GM19324 (cell line): ENCODE data around the gene ULK4.

ENCODE experiments used
- ATAC-seq: cut with Tn5 transposase; IDR thresholded peaks from one replicate; pipeline ENCODE4 v1.9.1; 2021; ENCODE audit warnings: mild to moderate bottlenecking, moderate library complexity; ENCODE audit not compliant: unreplicated experiment, low FRiP score

The ULK4 gene

GRCh38 chr3:41519746-41520145 lies 442.2 kb downstream of the ULK4 start:
- ATAC-seq = no peak

GRCh38 chr3:41518626-41519025 lies 443.3 kb downstream of the ULK4 start:
- no peak for ATAC-seq

GRCh38 chr3:41508063-41508696 lies 453.7 kb downstream of the ULK4 start:
- no peak for ATAC-seq

GRCh38 chr3:41507336-41508062 lies 454.4 kb downstream of the ULK4 start:
- ATAC-seq = no peak

- no peak for ATAC-seq
These were observed 457.8 kb downstream of the ULK4 start for GRCh38 chr3:41503998-41504623.

- no peak for ATAC-seq
These were observed 459.4 kb downstream of the ULK4 start for GRCh38 chr3:41502481-41502880.

GRCh38 chr3:41502023-41502422 lies 459.9 kb downstream of the ULK4 start:
- no peak for ATAC-seq

- ATAC-seq = no peak
These were observed 463.1 kb downstream of the ULK4 start for GRCh38 chr3:41498847-41499246.

GRCh38 chr3:41490360-41490759 lies 471.5 kb downstream of the ULK4 start:
- no peak for ATAC-seq

- ATAC-seq = no peak
These were observed 472.7 kb downstream of the ULK4 start for GRCh38 chr3:41489231-41489630.

GRCh38 chr3:41488501-41488900 lies 473.4 kb downstream of the ULK4 start:
- no peak for ATAC-seq

GRCh38 chr3:41485484-41485883 lies 476.4 kb downstream of the ULK4 start:
- ATAC-seq = no peak

GRCh38 chr3:41482134-41482533 lies 479.8 kb downstream of the ULK4 start:
- ATAC-seq = no peak

GRCh38 chr3:41478278-41478677 lies 483.6 kb downstream of the ULK4 start:
- no peak for ATAC-seq

GRCh38 chr3:41477399-41478014 lies 484.4 kb downstream of the ULK4 start:
- no peak for ATAC-seq

GRCh38 chr3:41469083-41469482 lies 492.8 kb downstream of the ULK4 start:
- no peak for ATAC-seq

GRCh38 chr3:41467481-41467880 lies 494.4 kb downstream of the ULK4 start:
- ATAC-seq = no peak

- no peak for ATAC-seq
These were observed 497.0 kb downstream of the ULK4 start for GRCh38 chr3:41464858-41465257.

GRCh38 chr3:41464401-41464800 lies 497.5 kb downstream of the ULK4 start:
- ATAC-seq = no peak

- ATAC-seq = no peak
These were observed 499.7 kb downstream of the ULK4 start for GRCh38 chr3:41462103-41462691.

- ATAC-seq = no peak
These were observed 501.2 kb downstream of the ULK4 start for GRCh38 chr3:41460736-41461135.
